ENCODE measurements around the gene LHFPL6. TPM values are rescaled to one million over a fixed set of nuclear protein-coding genes. Genes with fewer than 3 reads are reported as not detected.

LHFPL6 gene
- total and polyA plus RNA-seq, 10 of the 15 experiments (the other 5 are each of a cell fraction or from before 2014, with no cell fraction given) = 0.11 to 4.6 (median 0.41) TPM

GRCh38 chr13:39414339-39414738 lies 188.7 kb downstream of the LHFPL6 start:
- Histone ChIP-seq H3K4me2 (ENCODE audit: control insufficient read depth, insufficient read depth) (peak overlapping the region; percentile 52; the same call in 1 of the 2 replicates), H3K4me3 (no peak overlapping the region), H3K9me3 (replicated peaks; ENCODE audit: control insufficient read depth, insufficient read depth, low read length) (no peaks in the 10 kb centered on the region), H2AFZ (ENCODE audit: control insufficient read depth, low read depth, low read length) (peak overlapping the region; percentile 21; the same call in 1 of the 2 replicates), H3K27me3 (replicated peaks in 1 of 2; ENCODE audit: control insufficient read depth in 2 of 2, insufficient read depth in 2 of 2, low read length in 1 of 2) (no peaks in the 10 kb centered on the region), H3K4me1 (ENCODE audit: control insufficient read depth, insufficient read depth, low read length) (peaks cover 4% of the 10 kb centered on the region; the same call in 1 of the 2 replicates), H3K36me3 (ENCODE audit: control insufficient read depth in 2 of 2, insufficient read depth in 2 of 2, low read length in 1 of 2) (no peaks in the 10 kb centered on the region), H4K20me1 (ENCODE audit: control insufficient read depth, insufficient read depth) (no peaks in the 10 kb centered on the region), H3K9ac (ENCODE audit: control insufficient read depth, insufficient read depth, low read length) (no peak overlapping the region), H3K79me2 (ENCODE audit: control insufficient read depth, insufficient read depth, low read length) (no peaks in the 10 kb centered on the region), H3K27ac (ENCODE audit: control insufficient read depth, insufficient read depth) (no peak overlapping the region)
- ChIA-PET RAD21 (ENCODE audit: unreplicated experiment) (interaction anchor here (1.0 to 2.4 kb wide), 6 partner anchors 9 to 197 kb away, joined by 3 to 26 read pairs (median 4); partner anchors contain the start of gene LHFPL6), POLR2A (interaction anchor here (1.1 kb wide), 1 partner anchor 9 kb away, joined by 4 read pairs; no protein-coding TSS in a partner anchor), CTCF (interaction anchor here (1.0 to 6.4 kb wide), 16 partner anchors 9 to 363 kb away, joined by 3 to 88 read pairs (median 6); no protein-coding TSS in a partner anchor), SMC1A (ENCODE audit: uncharacterized antibody, unreplicated experiment) (interaction anchor here (0.5 to 4.7 kb wide), 17 partner anchors 9 to 205 kb away, joined by 3 to 65 read pairs (median 4); partner anchors contain the start of gene LHFPL6)
- DNase-seq (ENCODE audit: low read depth, low spot score) (peak; percentile 15), ATAC-seq (peak; percentile 89), FAIRE-seq (peak; percentile 71)
- no TSS peak for BruUV-seq (replicated peaks)
- intact Hi-C loops (cut with micrococcal nuclease; ENCODE audit: unreplicated experiment) = no loop called here
- in situ Hi-C loops (cut with MboI) = no loop called here
- TF ChIP-seq SPI1 (IDR thresholded peaks at IDR 0.05; ENCODE audit: borderline replicate concordance, insufficient read depth, low read depth, low read length) (peak; percentile 77), IKZF2 (IDR thresholded peaks at IDR 0.05) (peak in 1 of 2 experiments; percentile 27; a peak in 1 of 4 replicates), MTA2 (IDR thresholded peaks at IDR 0.05; ENCODE audit: low read depth) (peak; percentile 11; the same call in 1 of the 2 replicates), NR2C2 (IDR thresholded peaks at IDR 0.05; ENCODE audit: borderline replicate concordance, control insufficient read depth, insufficient read length, low read depth) (no peak), MEF2B (IDR thresholded peaks at IDR 0.05; ENCODE audit: partially characterized antibody, poor library complexity, severe bottlenecking) (peak; percentile 53), RELB (IDR thresholded peaks at IDR 0.05; ENCODE audit: low read depth) (peak; percentile 88), SREBF2 (IDR thresholded peaks at IDR 0.05; ENCODE audit: low read length) (no peak), DPF2 (IDR thresholded peaks at IDR 0.05) (0 out of 2 replicates have a peak, but pooled peaks have one; percentile 16)
